Adrenal gland (tissue), 12 donors: ENCODE data around the gene DDX31. TPM values are rescaled to one million over a fixed set of nuclear protein-coding genes. Genes with fewer than 3 reads are reported as not detected.
"Not testable (repeated sequence)": the region's sequence is repeated elsewhere in the genome, so short reads cannot be mapped to it uniquely, and the experiment has no call there.

Source experiments
- DNase-seq, 7 donors: peaks; one replicate each; pipeline ENCODE4 v3.0.0-alpha.2; 2019 to 2020
- H3K27ac ChIP-seq, 5 donors: fragments of 200-600 bp; sonication (generic) in 4 of 5; 1 replicate in 3 of 5; 2 replicates in 2 of 5; pipeline versions ENCODE4 v1.5.1 to v1.8.0; 2016 to 2020; ENCODE audit warnings: mild to moderate bottlenecking in 1 of 5
- H3K27me3 ChIP-seq: fragments of 200-600 bp; 2 replicates; pipeline ENCODE4 v1.8.0; 2021
- H3K36me3 ChIP-seq, 2 donors: fragments of 200-600 bp; replicated peaks in 1 of 2; 1 replicate in 1 of 2; 2 replicates in 1 of 2; pipeline versions ENCODE4 v1.5.1 to v1.8.0; 2018 to 2022
- H3K4me1 ChIP-seq, 2 donors: fragments of 200-600 bp; replicated peaks in 1 of 2; 1 replicate in 1 of 2; 2 replicates in 1 of 2; pipeline versions ENCODE4 v1.5.1 to v1.8.0; 2018 to 2021
- H3K4me3 ChIP-seq, 4 donors: fragments of 200-600 bp; sonication (generic) in 3 of 4; one replicate each; pipeline ENCODE4 v1.5.1; 2016 to 2018
- H3K9me3 ChIP-seq, 3 donors: fragments of 200-600 bp; sonication (generic) in 1 of 3; replicated peaks in 1 of 3; 1 replicate in 2 of 3; 2 replicates in 1 of 3; pipeline versions ENCODE4 v1.5.1 to v1.8.0; 2016 to 2021
- CTCF ChIP-seq, 6 experiments: fragments of 450-650 bp in 4 of 6; fragments of 200-600 bp in 2 of 6; sonication (generic) in 1 of 6; IDR thresholded peaks; 1 replicate in 5 of 6; 2 replicates in 1 of 6; pipeline versions ENCODE4 v1.5.1 to v1.8.0; 2016 to 2021; ENCODE audit warnings: antibody characterized with exemption in 6 of 6, mild to moderate bottlenecking in 2 of 6, moderate library complexity in 1 of 6
- POLR2A ChIP-seq, 2 donors: fragments of 450-650 bp; IDR thresholded peaks; one replicate each; pipeline ENCODE4 v1.6.1; 2017; ENCODE audit warnings: antibody characterized with exemption in 2 of 2, mild to moderate bottlenecking in 2 of 2, moderate library complexity in 1 of 2
- WGBS, 4 donors: extraction: QIAGEN DNeasy Blood & Tissue Kit in 2 of 4; methylation state at CpG; one replicate each; pipeline versions ENCODE4 v1.1.5 to v1.1.7; 2013 to 2017; 5-methylcytosine and 5-hydroxymethylcytosine counted together
- intact Hi-C, 2 donors: fragments of 100-400 bp; cut with DNase I; formaldehyde crosslinking; loops; one replicate each; pipeline versions ENCODE4 v1.14.1 to v1.15.0; 2022 to 2023
- polyA plus RNA-seq, 3 donors: library from polyadenylated mRNA; stranded (reverse); fragments of 200-250 nt in 2 of 3; fragments of 350-450 nt in 1 of 3; fragmentation: Illumina TruSeq in 1 of 3; extraction: RNeasy Lipid Tissue Mini Kit (QIAGEN cat#74804) in 1 of 3; gene quantifications; one replicate each; pipeline ENCODE4 v1.2.3, GENCODE V29; 2013 to 2014
- total RNA-seq, 9 donors: library from RNA; depleted of rRNA in 4 of 9; stranded (reverse); fragments of >200 nt in 4 of 9; fragments of 120-200 nt in 1 of 9; fragmentation: NEBNext Ultra II Directional in 1 of 9; extraction: Animal tissue kit (Norgen Biotek cat#: 25700) in 1 of 9; gene quantifications; one replicate each; pipeline versions ENCODE4 v1.1.0 to v1.2.4, GENCODE V29; 2013 to 2023
- donor health status: healthy with polysubstance abuse.
- donor health status: Bipolar disorder and iron deficiency.
- donor health status: DM: yes; HTN: yes; CAD: no.
- donor health status: DM: no; HTN: no; CAD: no.
- donor health status: DM: no; HTN: no; CAD: no.
- donor health status: DM: yes; HTN: yes; CAD: no.

The DDX31 gene
- total and polyA plus RNA-seq, 12 donors = 7.4 to 13.8 (median 9.7) TPM

DNA sequence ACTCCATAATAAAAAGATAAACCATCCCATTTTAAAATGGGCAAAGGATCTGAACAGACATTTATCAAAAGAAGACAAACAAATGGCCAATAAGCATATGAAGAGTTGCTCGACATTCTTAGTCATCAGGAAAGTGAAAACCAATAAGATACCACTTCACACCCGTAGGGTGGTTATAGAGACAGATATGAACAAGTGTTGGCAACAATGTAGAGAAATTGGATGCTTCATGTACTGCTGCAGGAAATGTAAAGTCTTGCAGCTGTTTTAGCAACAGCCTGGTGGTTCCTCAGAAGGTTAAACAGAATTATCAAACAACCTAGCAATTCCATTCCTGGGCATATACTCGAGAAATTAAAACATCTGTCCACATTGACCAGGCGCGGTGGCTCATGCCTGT, 43.0 kb upstream of the DDX31 start:
- 82 to 86% (median 84%) methylated on average over 5 of the region's 5 CpGs for WGBS, 4 donors
- Histone ChIP-seq H3K27me3 (no peaks in the 10 kb centered on the region), H3K4me1 (no peaks in the 10 kb centered on the region), H3K36me3 (no peaks in the 10 kb centered on the region), H3K27ac (no peak overlapping the region), H3K9me3 (no peaks in the 10 kb centered on the region), H3K4me3 (no peak overlapping the region)
- DNase-seq = no peak
- TF ChIP-seq CTCF (IDR thresholded peaks at IDR 0.05) (no peak), POLR2A (IDR thresholded peaks at IDR 0.05) (no peak)
- intact Hi-C loops = no loop called here

- no peak overlapping the region for H3K4me3 ChIP-seq
- 80 to 91% (median 81%) methylated on average over 3 of the region's 3 CpGs for WGBS, 4 donors
- no peaks in the 10 kb centered on the region for H3K36me3 ChIP-seq
- DNase-seq = no peak
- intact Hi-C loops = no loop called here
- H3K27me3 ChIP-seq = no peaks in the 10 kb centered on the region
- no peaks in the 10 kb centered on the region for H3K4me1 ChIP-seq
- no peaks in the 10 kb centered on the region for H3K9me3 ChIP-seq
- no peak overlapping the region for H3K27ac ChIP-seq
- TF ChIP-seq CTCF (IDR thresholded peaks at IDR 0.05) (no peak), POLR2A (IDR thresholded peaks at IDR 0.05) (no peak)
These were observed 42.1 kb upstream of the DDX31 start for GRCh38 chr9:132711846-132712245.

DNA sequence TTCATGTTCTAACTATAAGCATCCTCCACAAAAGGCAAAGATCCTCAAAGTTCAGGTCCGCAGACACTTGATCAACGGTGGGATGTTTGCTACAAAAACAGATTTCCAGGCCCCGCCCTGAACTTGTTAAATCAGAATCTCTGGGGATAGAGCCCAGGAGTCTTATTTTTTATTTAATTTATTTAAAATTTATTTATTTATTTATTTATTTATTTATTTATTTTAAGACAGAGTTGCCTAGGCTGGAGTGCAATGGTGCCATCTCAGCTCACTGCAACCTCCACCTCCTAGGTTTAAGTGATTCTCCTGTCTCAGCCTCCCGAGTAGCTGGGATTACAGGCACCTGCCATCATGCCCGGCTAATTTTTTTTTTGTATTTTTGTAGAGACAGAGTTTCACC, 41.4 kb upstream of the DDX31 start:
- 87 to 89% (median 88%) methylated on average over 5 of the region's 5 CpGs for WGBS, 4 donors
- H3K4me3 ChIP-seq, H3K9me3 ChIP-seq, DNase-seq, H3K27me3 ChIP-seq, H3K27ac ChIP-seq, intact Hi-C loops, H3K4me1 ChIP-seq, H3K36me3 ChIP-seq: not testable (repeated sequence)

- Histone ChIP-seq H3K36me3 (no peaks in the 10 kb centered on the region), H3K4me1 (no peaks in the 10 kb centered on the region), H3K4me3 (no peak overlapping the region), H3K27me3 (no peaks in the 10 kb centered on the region), H3K9me3 (no peaks in the 10 kb centered on the region), H3K27ac (no peak overlapping the region)
- TF ChIP-seq POLR2A (IDR thresholded peaks at IDR 0.05) (no peak), CTCF (IDR thresholded peaks at IDR 0.05) (no peak)
- intact Hi-C loops = no loop called here
- 67 to 80% (median 73%) methylated on average over 6 of the region's 6 CpGs for WGBS, 4 donors
- no peak for DNase-seq
These were observed 40.5 kb upstream of the DDX31 start for GRCh38 chr9:132710333-132710732.

DNA sequence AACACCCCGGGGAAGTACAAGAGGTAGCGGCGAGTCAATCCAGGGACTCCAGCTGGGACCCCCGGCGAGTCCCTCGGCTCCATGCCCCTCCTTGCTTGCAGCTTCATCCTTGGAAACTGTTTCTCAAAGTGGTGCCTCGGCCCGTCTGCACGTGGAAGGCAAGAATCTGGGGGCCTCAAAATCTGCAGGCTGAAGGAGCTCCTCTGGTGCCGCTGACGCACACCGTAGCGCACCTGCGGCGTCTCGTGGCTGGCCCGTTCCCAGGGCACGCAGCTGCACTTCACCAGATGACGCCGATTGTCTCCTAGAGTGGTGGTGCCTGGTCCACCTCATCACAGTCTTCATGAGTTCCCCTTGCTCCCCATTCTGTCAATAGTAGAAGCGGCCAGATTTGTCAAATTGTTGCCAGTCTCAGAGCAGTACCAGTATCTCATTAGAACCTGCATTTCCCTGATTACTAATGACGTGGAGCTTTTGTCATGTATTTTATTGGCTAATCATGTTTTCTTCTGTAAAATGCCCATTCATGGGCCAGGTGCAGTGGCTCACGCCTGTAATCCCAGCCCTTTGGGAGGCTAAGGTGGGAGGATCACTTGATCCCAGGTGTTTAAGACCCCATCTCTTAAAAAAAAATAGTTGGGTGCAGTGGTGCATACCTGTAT, 39.1 kb upstream of the DDX31 start:
- 77 to 88% (median 86%) methylated on average over 18 to 23 of the region's 23 CpGs for WGBS, 4 donors

More for the DNA sequence above, 39.1 kb upstream of the DDX31 start:
- no peak for TF ChIP-seq CTCF (IDR thresholded peaks at IDR 0.05)
- Histone ChIP-seq H3K36me3 (no peaks in the 10 kb centered on the region), H3K4me1 (no peaks in the 10 kb centered on the region), H3K27ac (no peak overlapping the region), H3K9me3 (no peaks in the 10 kb centered on the region), H3K27me3 (no peaks in the 10 kb centered on the region), H3K4me3 (no peak overlapping the region)
- no peak for DNase-seq
- intact Hi-C loops = no loop called here
